HepG2 (cell line): Measurements from ENCODE around the gene KCNJ6. TPM values are rescaled to one million over a fixed set of nuclear protein-coding genes. Genes with fewer than 3 reads are reported as not detected.

Experiments used
- CREM ChIP-seq, 2 experiments: sonication (generic) in 1 of 2; formaldehyde crosslinking in 1 of 2; IDR thresholded peaks; 2 replicates each; pipeline versions ENCODE4 v1.4.0 to v1.6.1; 2016 to 2020; ENCODE audit warnings: antibody characterized with exemption in 1 of 2, mild to moderate bottlenecking in 1 of 2, missing genetic modification reagents in 1 of 2
- ELK4 ChIP-seq: sonication (generic); formaldehyde crosslinking; IDR thresholded peaks from 2 replicates; pipeline ENCODE4 v1.9.0; 2021; ENCODE audit warnings: missing genetic modification reagents, borderline replicate concordance
- MAZ ChIP-seq, 2 experiments: sonication (generic) in 1 of 2; formaldehyde crosslinking in 1 of 2; IDR thresholded peaks; 2 replicates each; pipeline versions ENCODE4 v1.5.0 to v1.6.1; 2012 to 2020; ENCODE audit warnings: low read depth in 2 of 2, mild to moderate bottlenecking in 2 of 2, borderline replicate concordance in 1 of 2, improper control_type of control experiment in 1 of 2, low read length in 1 of 2, missing genetic modification reagents in 1 of 2, moderate library complexity in 1 of 2
- ZNF335 ChIP-seq: sonication (generic); formaldehyde crosslinking; IDR thresholded peaks from 2 replicates; pipeline ENCODE4 v1.4.0; 2020; ENCODE audit warnings: missing genetic modification reagents
- ZNF44 ChIP-seq: sonication (generic); formaldehyde crosslinking; IDR thresholded peaks from 2 replicates; pipeline ENCODE4 v1.5.1; 2020; ENCODE audit warnings: mild to moderate bottlenecking, missing genetic modification reagents
- ZNF503 ChIP-seq: sonication (generic); formaldehyde crosslinking; IDR thresholded peaks from 2 replicates; pipeline ENCODE4 v1.4.0; 2020; ENCODE audit warnings: missing genetic modification reagents
- polyA plus RNA-seq, 8 experiments: library from polyadenylated mRNA; depleted of rRNA in 3 of 8; stranded (reverse) in 7 of 8; unstranded in 1 of 8; fragments of >200 nt; fragmentation: Illumina TruSeq in 4 of 8; extraction: Trizol in 4 of 8; gene quantifications; 2 replicates each; pipeline versions ENCODE4 v1.2.1 to v1.2.3, GENCODE V29; 2011 to 2016; ENCODE audit warnings: low read depth in 4 of 8, missing spikeins in 1 of 8, mixed read lengths in 1 of 8; ENCODE audit not compliant: insufficient read depth in 1 of 8
- total RNA-seq, 5 experiments: library from RNA; depleted of rRNA; stranded (reverse); fragments of >200 nt; fragmentation: Illumina TruSeq; extraction: Trizol; gene quantifications; 2 replicates each; pipeline ENCODE4 v1.2.3, GENCODE V29; 2016; ENCODE audit warnings: low read depth in 1 of 5
- TF ChIP-seq, protein P1 (sequence below): sonication (generic); formaldehyde crosslinking; IDR thresholded peaks from 2 replicates; pipeline ENCODE4 v1.5.0; 2020; ENCODE audit warnings: mild to moderate bottlenecking, missing genetic modification reagents
- TF ChIP-seq, protein P2 (sequence below): IDR thresholded peaks from 2 replicates; pipeline ENCODE4 v1.6.1; 2016

The KCNJ6 gene
- total and polyA plus RNA-seq, 2 of the 13 experiments (the other 11 are each of a cell fraction or from before 2014, with no cell fraction given), result not detected

DNA sequence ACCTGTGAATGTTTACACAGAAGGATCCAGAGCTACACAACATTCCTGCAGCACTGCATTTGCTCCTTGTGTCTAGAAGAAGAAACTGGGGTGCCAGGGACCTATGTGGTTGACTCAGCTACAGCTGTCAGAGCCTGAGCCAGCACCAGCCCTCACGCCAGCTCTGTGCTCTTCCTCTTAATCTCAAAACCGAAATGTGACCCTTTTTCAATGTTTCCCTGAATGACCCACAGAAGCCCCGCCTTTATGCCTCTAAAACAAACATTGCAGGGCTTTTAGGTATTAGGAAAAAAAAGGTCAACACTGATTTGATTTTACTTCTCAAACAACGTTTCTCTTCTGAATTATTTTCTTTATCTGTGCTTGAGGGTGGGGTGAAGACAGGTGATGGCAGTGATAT lies 289.2 kb downstream of the KCNJ6 start (continued):
- TF ChIP-seq ZNF503, result no peak
- no peak for TF ChIP-seq MAZ (IDR thresholded peaks at IDR 0.05; ENCODE audit: borderline replicate concordance, low read depth, low read length)
- no peak for TF ChIP-seq MAZ (CRISPR knock-in tag; IDR thresholded peaks at IDR 0.05; ENCODE audit: low read depth)
- TF ChIP-seq, protein P1, sequence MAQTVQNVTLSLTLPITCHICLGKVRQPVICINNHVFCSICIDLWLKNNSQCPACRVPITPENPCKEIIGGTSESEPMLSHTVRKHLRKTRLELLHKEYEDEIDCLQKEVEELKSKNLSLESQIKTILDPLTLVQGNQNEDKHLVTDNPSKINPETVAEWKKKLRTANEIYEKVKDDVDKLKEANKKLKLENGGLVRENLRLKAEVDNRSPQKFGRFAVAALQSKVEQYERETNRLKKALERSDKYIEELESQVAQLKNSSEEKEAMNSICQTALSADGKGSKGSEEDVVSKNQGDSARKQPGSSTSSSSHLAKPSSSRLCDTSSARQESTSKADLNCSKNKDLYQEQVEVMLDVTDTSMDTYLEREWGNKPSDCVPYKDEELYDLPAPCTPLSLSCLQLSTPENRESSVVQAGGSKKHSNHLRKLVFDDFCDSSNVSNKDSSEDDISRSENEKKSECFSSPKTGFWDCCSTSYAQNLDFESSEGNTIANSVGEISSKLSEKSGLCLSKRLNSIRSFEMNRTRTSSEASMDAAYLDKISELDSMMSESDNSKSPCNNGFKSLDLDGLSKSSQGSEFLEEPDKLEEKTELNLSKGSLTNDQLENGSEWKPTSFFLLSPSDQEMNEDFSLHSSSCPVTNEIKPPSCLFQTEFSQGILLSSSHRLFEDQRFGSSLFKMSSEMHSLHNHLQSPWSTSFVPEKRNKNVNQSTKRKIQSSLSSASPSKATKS (CRISPR knock-in tag), result no peak
- TF ChIP-seq ZNF335 (CRISPR knock-in tag), result no peak
- TF ChIP-seq, protein P2, sequence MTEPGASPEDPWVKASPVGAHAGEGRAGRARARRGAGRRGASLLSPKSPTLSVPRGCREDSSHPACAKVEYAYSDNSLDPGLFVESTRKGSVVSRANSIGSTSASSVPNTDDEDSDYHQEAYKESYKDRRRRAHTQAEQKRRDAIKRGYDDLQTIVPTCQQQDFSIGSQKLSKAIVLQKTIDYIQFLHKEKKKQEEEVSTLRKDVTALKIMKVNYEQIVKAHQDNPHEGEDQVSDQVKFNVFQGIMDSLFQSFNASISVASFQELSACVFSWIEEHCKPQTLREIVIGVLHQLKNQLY, result no peak
- no peak for TF ChIP-seq CREM (IDR thresholded peaks at IDR 0.05)
- no peak for TF ChIP-seq CREM (CRISPR knock-in tag; IDR thresholded peaks at IDR 0.05)
- TF ChIP-seq ZNF44 (CRISPR knock-in tag), result no peak
- no peak for TF ChIP-seq ELK4 (CRISPR knock-in tag)
